ENCODE measurements around the gene OR6V1. TPM values are rescaled to one million over a fixed set of nuclear protein-coding genes. Genes with fewer than 3 reads are reported as not detected.

The OR6V1 gene
- total and polyA plus RNA-seq, 2 donors (not counting 1 experiment from before 2014, with no cell fraction given): not detected

DNA sequence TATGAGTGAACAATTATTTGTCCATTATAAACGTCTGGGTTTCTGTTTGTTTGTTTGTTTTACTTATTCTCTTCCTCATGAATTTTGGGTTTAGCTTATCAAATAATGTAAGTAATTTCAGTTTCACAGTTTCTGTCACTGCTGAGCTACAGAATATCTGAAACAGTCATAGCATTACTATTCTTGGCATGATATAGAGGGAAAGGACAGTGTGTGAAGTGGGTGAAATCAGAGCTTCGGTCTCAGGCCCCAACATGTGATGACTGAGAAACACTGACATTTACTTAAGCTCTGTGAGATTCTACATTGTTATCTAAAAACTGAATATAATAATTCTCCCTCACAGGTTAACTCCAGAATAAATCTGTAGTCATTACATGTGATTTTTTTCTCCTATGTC is 8.8 kb upstream of the OR6V1 start:
- no peak overlapping the region for H3K27ac Mint-ChIP-seq
- no peaks in the 10 kb centered on the region for H3K79me2 ChIP-seq (ENCODE audit: control insufficient read depth, insufficient read depth, low read length)
- H3K27me3 ChIP-seq (replicated peaks in 1 of 4; ENCODE audit: control extremely low read depth in 1 of 4, control insufficient read depth in 3 of 4, insufficient read depth in 4 of 4, low read length in 3 of 4): no peaks in the 10 kb centered on the region
- ChIA-PET CTCF (interaction anchor here (1.5 kb wide), 1 partner anchor 18 kb away, joined by 3 read pairs; no protein-coding TSS in a partner anchor), POLR2A (no interaction called here)
- H3K36me3 ChIP-seq (replicated peaks in 1 of 2; ENCODE audit: control extremely low read depth in 1 of 2, control insufficient read depth in 1 of 2, extremely low read depth in 1 of 2, insufficient read depth in 2 of 2, low read length in 1 of 2): no peaks in the 10 kb centered on the region
- no peak overlapping the region for H3K4me3 ChIP-seq (ENCODE audit: control extremely low read depth in 1 of 5, extremely low read depth in 1 of 5, insufficient read depth in 1 of 5, low read depth in 2 of 5, low read length in 4 of 5)
- H4K20me1 ChIP-seq (ENCODE audit: control insufficient read depth, insufficient read depth, low read length, poor library complexity, severe bottlenecking): no peaks in the 10 kb centered on the region
- intact Hi-C loops (cut with micrococcal nuclease): no loop called here
- peaks cover 15 to 17% of the 10 kb centered on the region in 2 donors for H3K4me1 ChIP-seq (ENCODE audit: control insufficient read depth in 2 of 2, insufficient read depth in 2 of 2, low read length in 2 of 2)
- H3K4me3 Mint-ChIP-seq: no peak overlapping the region
- no peak overlapping the region for H3K9ac ChIP-seq (ENCODE audit: low read length)
- no CpG with 5 or more reads among the region's 2 CpGs for WGBS (ENCODE audit: insufficient coverage)
- no peak for ATAC-seq (ENCODE audit: low read depth)
- no peaks in the 10 kb centered on the region for H3K9me3 Mint-ChIP-seq (ENCODE audit: insufficient read depth)
- no peak overlapping the region for H2AFZ ChIP-seq (ENCODE audit: insufficient read depth, low read depth, low read length, poor library complexity, severe bottlenecking)
- H3K9me3 ChIP-seq (ENCODE audit: control extremely low read depth in 1 of 3, control insufficient read depth in 2 of 3, insufficient read depth in 1 of 3, low read length in 2 of 3): no peaks in the 10 kb centered on the region
- peaks cover 30% of the 10 kb centered on the region for H3K4me1 Mint-ChIP-seq
- H3K27me3 Mint-ChIP-seq: no peaks in the 10 kb centered on the region
- no peak for DNase-seq
- TF ChIP-seq EZH2 (IDR thresholded peaks at IDR 0.05; ENCODE audit: borderline replicate concordance, insufficient read depth, low read depth, low read length, poor library complexity, severe bottlenecking): no peak
- TF ChIP-seq, protein P1, sequence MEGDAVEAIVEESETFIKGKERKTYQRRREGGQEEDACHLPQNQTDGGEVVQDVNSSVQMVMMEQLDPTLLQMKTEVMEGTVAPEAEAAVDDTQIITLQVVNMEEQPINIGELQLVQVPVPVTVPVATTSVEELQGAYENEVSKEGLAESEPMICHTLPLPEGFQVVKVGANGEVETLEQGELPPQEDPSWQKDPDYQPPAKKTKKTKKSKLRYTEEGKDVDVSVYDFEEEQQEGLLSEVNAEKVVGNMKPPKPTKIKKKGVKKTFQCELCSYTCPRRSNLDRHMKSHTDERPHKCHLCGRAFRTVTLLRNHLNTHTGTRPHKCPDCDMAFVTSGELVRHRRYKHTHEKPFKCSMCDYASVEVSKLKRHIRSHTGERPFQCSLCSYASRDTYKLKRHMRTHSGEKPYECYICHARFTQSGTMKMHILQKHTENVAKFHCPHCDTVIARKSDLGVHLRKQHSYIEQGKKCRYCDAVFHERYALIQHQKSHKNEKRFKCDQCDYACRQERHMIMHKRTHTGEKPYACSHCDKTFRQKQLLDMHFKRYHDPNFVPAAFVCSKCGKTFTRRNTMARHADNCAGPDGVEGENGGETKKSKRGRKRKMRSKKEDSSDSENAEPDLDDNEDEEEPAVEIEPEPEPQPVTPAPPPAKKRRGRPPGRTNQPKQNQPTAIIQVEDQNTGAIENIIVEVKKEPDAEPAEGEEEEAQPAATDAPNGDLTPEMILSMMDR (IDR thresholded peaks at IDR 0.05): no peak
- no peak overlapping the region for H3K27ac ChIP-seq (ENCODE audit: low read length in 2 of 2)
- H3K4me2 ChIP-seq (replicated peaks; ENCODE audit: low read depth, low read length, poor library complexity, severe bottlenecking): no peak overlapping the region

DNA sequence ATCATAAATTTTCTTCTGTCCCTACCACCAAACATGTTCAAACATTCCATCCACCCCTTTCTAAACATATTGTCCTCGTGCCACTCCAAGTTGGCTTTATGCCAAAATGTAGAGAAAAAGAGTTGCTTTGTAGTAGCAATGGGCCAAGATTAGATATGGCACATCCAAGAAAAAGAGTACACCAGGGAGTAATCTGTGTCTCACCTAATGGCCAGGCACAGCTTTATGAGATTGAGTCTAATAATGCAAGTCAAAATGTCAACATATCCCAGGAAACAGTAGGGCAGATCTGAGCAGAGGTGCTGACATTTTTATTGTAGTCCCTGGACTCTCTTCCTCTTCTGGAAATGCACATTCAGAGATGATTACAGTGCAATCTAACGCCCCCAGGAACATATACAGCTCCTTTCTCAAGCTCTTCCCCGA is 5.7 kb upstream of the OR6V1 start:
- ATAC-seq (ENCODE audit: low read depth) (no peak), DNase-seq (no peak)
- Histone ChIP-seq H3K4me3 (ENCODE audit: control extremely low read depth in 1 of 5, extremely low read depth in 1 of 5, insufficient read depth in 1 of 5, low read depth in 2 of 5, low read length in 4 of 5) (no peak overlapping the region), H3K36me3 (replicated peaks in 1 of 2; ENCODE audit: control extremely low read depth in 1 of 2, control insufficient read depth in 1 of 2, extremely low read depth in 1 of 2, insufficient read depth in 2 of 2, low read length in 1 of 2) (no peaks in the 10 kb centered on the region), H3K27me3 (replicated peaks in 1 of 4; ENCODE audit: control extremely low read depth in 1 of 4, control insufficient read depth in 3 of 4, insufficient read depth in 4 of 4, low read length in 3 of 4) (no peaks in the 10 kb centered on the region), H3K27ac (ENCODE audit: low read length in 2 of 2) (no peak overlapping the region), H3K9me3 (ENCODE audit: control extremely low read depth in 1 of 3, control insufficient read depth in 2 of 3, insufficient read depth in 1 of 3, low read length in 2 of 3) (no peaks in the 10 kb centered on the region), H3K4me1 (ENCODE audit: control insufficient read depth in 2 of 2, insufficient read depth in 2 of 2, low read length in 2 of 2) (peaks cover 28 to 33% of the 10 kb centered on the region in 2 donors), H2AFZ (ENCODE audit: insufficient read depth, low read depth, low read length, poor library complexity, severe bottlenecking) (no peak overlapping the region), H3K9ac (ENCODE audit: low read length) (no peak overlapping the region), H3K79me2 (ENCODE audit: control insufficient read depth, insufficient read depth, low read length) (no peaks in the 10 kb centered on the region), H4K20me1 (ENCODE audit: control insufficient read depth, insufficient read depth, low read length, poor library complexity, severe bottlenecking) (no peaks in the 10 kb centered on the region), H3K4me2 (replicated peaks; ENCODE audit: low read depth, low read length, poor library complexity, severe bottlenecking) (no peak overlapping the region)
- Mint-ChIP-seq H3K9me3 (ENCODE audit: insufficient read depth) (no peaks in the 10 kb centered on the region), H3K27ac (no peak overlapping the region), H3K4me1 (peaks cover 44% of the 10 kb centered on the region), H3K27me3 (no peaks in the 10 kb centered on the region), H3K4me3 (no peak overlapping the region)
- intact Hi-C loops (cut with micrococcal nuclease): no loop called here
- TF ChIP-seq EZH2 (IDR thresholded peaks at IDR 0.05; ENCODE audit: borderline replicate concordance, insufficient read depth, low read depth, low read length, poor library complexity, severe bottlenecking): no peak
- TF ChIP-seq, protein P1 (IDR thresholded peaks at IDR 0.05): no peak
- POLR2A ChIA-PET: no interaction called here
- WGBS (ENCODE audit: insufficient coverage): 57% methylated on average over 1 of the region's 3 CpGs
- CTCF ChIA-PET: interaction anchor here (1.1 kb wide), 1 partner anchor 169 kb away, joined by 3 read pairs; no protein-coding TSS in a partner anchor

Measured in B cell (primary cell).